Smooth muscle cell (in vitro differentiated cells): Measurements from ENCODE around the gene CCZ1B. TPM values are rescaled to one million over a fixed set of nuclear protein-coding genes. Genes with fewer than 3 reads are reported as not detected.
A peak's percentile ranks its signal among the peaks of the same experiment; 100 is the strongest.
"Not testable (repeated sequence)": the region's sequence is repeated elsewhere in the genome, so short reads cannot be mapped to it uniquely, and the experiment has no call there.

ENCODE experiments used
- DNase-seq: peaks from one replicate; lab custom pipeline; 2025; ENCODE audit not compliant: unreplicated experiment; lab: John Stamatoyannopoulos, UW
- H2AFZ ChIP-seq: fragments of 200-600 bp; sonication (generic); 2 replicates; pipeline ENCODE4 v1.6.0; 2016; ENCODE audit warnings: antibody characterized with exemption, low read depth, mild to moderate bottlenecking
- H3F3A ChIP-seq: fragments of 200-600 bp; sonication (generic); 2 replicates; pipeline ENCODE4 v1.6.0; 2017; ENCODE audit warnings: antibody characterized with exemption, low read depth
- H3K27ac ChIP-seq: fragments of 200-600 bp; sonication (generic); 2 replicates; pipeline ENCODE4 v1.5.1; 2016; ENCODE audit warnings: low read depth, mild to moderate bottlenecking
- H3K27me3 ChIP-seq: fragments of 200-600 bp; sonication (generic); 2 replicates; pipeline ENCODE4 v1.6.1; 2016; ENCODE audit warnings: low read depth, mild to moderate bottlenecking
- H3K36me3 ChIP-seq: fragments of 200-600 bp; sonication (generic); 2 replicates; pipeline ENCODE4 v1.5.1; 2016; ENCODE audit warnings: low read depth
- H3K4me1 ChIP-seq: fragments of 200-600 bp; sonication (generic); 2 replicates; pipeline ENCODE4 v1.5.1; 2016; ENCODE audit warnings: low read depth
- H3K4me2 ChIP-seq: fragments of 200-600 bp; sonication (generic); 2 replicates; pipeline ENCODE4 v1.6.0; 2016; ENCODE audit warnings: mild to moderate bottlenecking
- H3K4me3 ChIP-seq: fragments of 200-600 bp; sonication (generic); 2 replicates; pipeline ENCODE4 v1.5.1; 2016; ENCODE audit warnings: mild to moderate bottlenecking
- H3K79me2 ChIP-seq: fragments of 200-600 bp; sonication (generic); 2 replicates; pipeline ENCODE4 v1.6.0; 2016; ENCODE audit warnings: low read depth, mild to moderate bottlenecking
- H3K9ac ChIP-seq: fragments of 200-600 bp; sonication (generic); 2 replicates; pipeline ENCODE4 v1.6.0; 2016; ENCODE audit warnings: low read depth
- H3K9me3 ChIP-seq: fragments of 200-600 bp; sonication (generic); replicated peaks from 2 replicates; pipeline ENCODE4 v1.5.1; 2016; ENCODE audit warnings: low read depth
- H4K20me1 ChIP-seq: fragments of 200-600 bp; sonication (generic); 2 replicates; pipeline ENCODE4 v1.6.0; 2016; ENCODE audit warnings: low read depth
- WGBS: methylation state at CpG from one replicate; pipeline ENCODE4 v1.1.7; 2016; ENCODE audit warnings: low lambda C conversion rate; 5-methylcytosine and 5-hydroxymethylcytosine counted together
- polyA plus RNA-seq: library from polyadenylated mRNA; unstranded; fragments of >200 nt; fragmentation: Nextera tagmentation; extraction: Ambion mirVana; gene quantifications from 2 replicates; pipeline ENCODE4 v1.2.1, GENCODE V29; 2016
- total RNA-seq: library from RNA; depleted of rRNA; stranded (reverse); fragments of >200 nt; gene quantifications from 2 replicates; pipeline ENCODE4 v1.2.3, GENCODE V29; 2014

Gene CCZ1B
- total RNA-seq: 32.0 TPM in 2 replicates
- polyA plus RNA-seq: 28.0 and 36.9 TPM in 2 replicates

DNA sequence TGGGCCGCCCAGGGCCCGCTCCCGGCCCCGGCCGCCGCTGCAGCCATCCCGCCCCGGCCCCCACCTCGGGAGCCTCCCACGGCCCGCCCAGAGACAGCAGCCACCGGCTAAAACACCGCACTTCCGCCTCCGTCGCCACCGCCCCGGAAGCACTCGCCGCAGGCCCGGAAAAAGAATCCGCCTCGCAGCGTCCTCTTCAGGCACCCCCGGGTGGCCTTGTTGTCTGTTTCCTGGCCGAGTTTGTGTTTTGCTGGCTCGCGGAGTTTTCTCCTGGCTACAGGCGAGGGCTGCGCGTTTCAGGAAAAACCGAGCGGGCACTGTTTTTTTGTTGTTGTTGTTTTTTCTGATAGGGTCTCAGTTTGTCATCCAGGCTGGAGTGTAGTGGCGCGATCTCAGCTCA lies at the start of gene CCZ1B:
Gene CCZ1B, minus strand, starts transcription at position 125 of the 400 bp plus-strand sequence. Its CDS starts 78 bp downstream, at position 47.
- H3K36me3 ChIP-seq: not testable (repeated sequence)

DNA sequence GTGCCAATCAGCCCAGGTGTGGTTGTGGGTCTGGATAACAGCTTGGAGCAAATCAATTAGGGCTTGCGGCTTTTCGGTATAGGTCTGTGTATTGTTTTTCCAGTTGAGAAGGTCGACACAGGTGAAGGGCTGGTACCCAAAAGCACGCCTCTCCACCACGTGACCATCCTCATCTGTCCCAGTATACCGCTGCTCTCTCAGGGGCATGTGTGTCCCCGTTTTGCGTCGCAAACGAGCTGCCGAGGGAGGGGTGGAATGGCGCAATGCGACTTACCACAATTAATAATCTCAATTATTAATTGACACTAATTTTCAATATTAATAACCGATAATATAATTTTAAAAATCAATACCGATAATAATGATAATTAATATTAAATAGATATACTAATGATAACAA lies 48.9 kb upstream of the CCZ1B start:
- H3F3A ChIP-seq, H3K9me3 ChIP-seq, H3K27ac ChIP-seq, H3K4me2 ChIP-seq, H3K27me3 ChIP-seq, H2AFZ ChIP-seq, H3K79me2 ChIP-seq, DNase-seq, H3K4me1 ChIP-seq, H3K36me3 ChIP-seq, H3K9ac ChIP-seq, H3K4me3 ChIP-seq, H4K20me1 ChIP-seq: not testable (repeated sequence)
- WGBS: 96% methylated on average over 15 of the region's 15 CpGs

More for the DNA sequence above, at the start of gene CCZ1B:
- peak within 1 kb of the TSS; percentile 78 for H3K9ac ChIP-seq
- 8% methylated on average over 24 of the region's 35 CpGs for WGBS
- peak within 1 kb of the TSS; percentile 91 for H3K4me2 ChIP-seq
- H3K4me1 ChIP-seq, H3F3A ChIP-seq, H3K27me3 ChIP-seq, H3K79me2 ChIP-seq, H3K9me3 ChIP-seq, H4K20me1 ChIP-seq: not testable (repeated sequence)
- H3K4me3 ChIP-seq: peak within 1 kb of the TSS; percentile 88
- peak within 1 kb of the TSS; percentile 99 for H2AFZ ChIP-seq
- peak within 1 kb of the TSS; percentile 63 for H3K27ac ChIP-seq
- peak; percentile 5 for DNase-seq

DNA sequence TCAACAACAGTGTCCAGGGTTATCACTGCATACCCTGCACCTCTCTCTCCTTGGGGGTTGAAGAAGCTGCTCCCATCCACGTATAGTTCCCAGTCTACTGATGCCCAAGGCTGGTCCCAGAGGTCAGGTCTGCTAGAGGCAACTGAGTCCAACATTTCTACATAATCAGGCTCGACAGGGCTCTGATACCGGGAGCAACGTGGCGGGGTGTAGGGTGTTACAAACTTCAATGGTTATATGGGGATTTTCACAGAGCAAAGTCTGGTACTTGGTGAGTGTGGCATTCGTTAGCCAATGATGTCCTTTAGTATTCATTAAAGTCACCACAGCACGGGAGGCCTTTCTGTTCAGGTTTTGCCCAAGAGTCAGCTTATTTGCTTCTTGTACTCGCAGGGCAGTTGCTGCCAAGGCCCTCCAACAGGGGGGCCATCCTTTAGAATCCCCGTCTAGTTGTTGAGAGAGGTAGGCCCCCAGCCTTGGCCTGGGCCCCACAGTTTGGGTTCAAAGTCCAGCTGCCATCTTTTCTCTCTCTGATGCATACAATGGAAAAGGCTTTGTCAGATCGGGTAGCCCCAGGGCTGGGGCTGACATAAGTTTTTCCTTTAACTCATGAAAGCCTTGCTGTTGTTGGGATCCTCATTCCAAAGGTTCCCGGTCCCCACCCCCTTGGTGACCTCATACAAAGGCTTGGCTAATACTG lies 46.3 kb upstream of the CCZ1B start:
- H2AFZ ChIP-seq, H3K9ac ChIP-seq, H3K79me2 ChIP-seq, H3K4me2 ChIP-seq, H3F3A ChIP-seq, DNase-seq, H3K9me3 ChIP-seq, H4K20me1 ChIP-seq, H3K4me3 ChIP-seq, H3K27ac ChIP-seq, H3K4me1 ChIP-seq, H3K27me3 ChIP-seq, H3K36me3 ChIP-seq: not testable (repeated sequence)
- WGBS: 88% methylated on average over 11 of the region's 11 CpGs

DNA sequence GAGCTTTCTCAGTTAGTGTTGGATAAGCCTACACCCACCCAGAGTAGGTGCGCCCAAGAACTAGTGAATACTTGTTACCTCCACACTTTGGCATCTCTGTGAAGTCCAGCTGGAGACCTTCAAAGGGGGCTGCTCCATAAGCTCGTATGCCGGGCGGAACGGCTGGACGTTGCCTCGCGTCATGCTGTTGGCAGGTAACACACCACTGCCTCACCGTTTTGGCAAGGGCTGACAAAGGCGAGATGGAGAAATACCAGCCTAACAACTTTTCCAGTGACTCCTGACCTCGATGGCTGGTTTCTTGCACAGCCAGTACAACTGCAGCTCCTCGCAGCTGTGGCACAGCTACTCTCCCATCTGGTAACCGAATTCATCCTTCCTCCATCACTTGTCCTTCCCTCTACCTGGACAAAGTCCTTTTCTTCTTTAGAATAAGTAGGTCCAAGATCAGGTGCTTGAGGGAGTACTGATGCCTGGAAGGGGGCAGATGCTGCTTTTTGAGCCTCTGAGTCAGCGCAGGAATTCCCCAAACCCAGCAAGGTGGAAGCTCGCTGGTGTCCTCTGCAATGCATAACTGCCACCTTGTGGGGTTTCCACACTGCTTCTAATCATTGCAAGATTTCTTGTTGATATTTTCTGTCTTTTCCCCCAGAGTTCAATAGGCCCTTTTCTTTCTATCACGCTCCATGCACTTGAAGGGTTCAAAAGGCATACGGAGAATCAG lies 45.5 kb upstream of the CCZ1B start:
- H4K20me1 ChIP-seq, H3K27me3 ChIP-seq, H3F3A ChIP-seq, H3K79me2 ChIP-seq, H3K4me3 ChIP-seq, H3K4me1 ChIP-seq, H3K27ac ChIP-seq, H3K9ac ChIP-seq, H3K4me2 ChIP-seq, H3K9me3 ChIP-seq, H3K36me3 ChIP-seq, H2AFZ ChIP-seq, DNase-seq: not testable (repeated sequence)
- 74% methylated on average over 17 of the region's 17 CpGs for WGBS

DNA sequence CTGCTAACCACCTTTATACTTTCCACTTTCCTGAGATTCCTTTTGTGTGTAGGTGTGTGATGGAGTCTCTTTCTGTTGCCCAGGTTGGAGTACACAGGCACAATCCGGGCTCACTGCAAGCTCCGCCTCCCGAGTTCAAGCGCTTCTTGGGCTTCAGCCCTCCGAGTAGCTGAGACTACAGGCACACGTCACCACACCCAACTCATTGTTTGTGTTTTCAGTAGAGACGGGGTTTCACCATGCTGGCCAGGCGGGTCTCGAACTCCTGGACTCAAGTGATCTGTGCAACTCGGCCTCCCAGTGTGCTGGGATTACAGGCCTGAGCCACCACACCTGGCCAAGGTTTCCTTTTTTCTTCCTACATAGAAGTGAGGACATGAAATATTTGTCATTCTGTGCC lies 38.7 kb upstream of the CCZ1B start:
- H3K27ac ChIP-seq, H3K9ac ChIP-seq, H3K4me3 ChIP-seq, H4K20me1 ChIP-seq, H2AFZ ChIP-seq, H3K4me2 ChIP-seq, H3K27me3 ChIP-seq, H3K4me1 ChIP-seq, H3K36me3 ChIP-seq, H3F3A ChIP-seq, DNase-seq, H3K9me3 ChIP-seq, H3K79me2 ChIP-seq: not testable (repeated sequence)
- 80% methylated on average over 10 of the region's 10 CpGs for WGBS

DNA sequence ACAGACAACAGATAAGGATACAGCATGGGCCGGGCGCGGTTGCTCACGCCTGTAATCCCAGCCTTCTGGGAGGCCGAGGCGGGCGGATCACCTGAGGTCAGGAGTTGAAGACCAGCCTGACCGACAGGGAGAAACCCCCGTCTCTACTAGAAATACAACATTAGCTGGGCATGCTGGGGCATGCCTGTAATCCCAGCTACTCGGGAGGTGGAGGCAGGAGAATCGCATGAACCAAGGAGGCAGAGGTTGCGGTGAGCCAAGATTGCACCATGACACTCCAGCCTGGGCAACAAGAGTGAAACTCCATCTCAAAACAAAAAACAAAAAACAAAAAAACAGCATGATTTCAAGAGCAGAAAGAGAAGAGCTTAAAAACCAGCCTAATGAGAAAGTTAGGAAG lies 38.1 kb upstream of the CCZ1B start:
- DNase-seq, H3K79me2 ChIP-seq, H2AFZ ChIP-seq, H3K27me3 ChIP-seq, H3K4me2 ChIP-seq, H4K20me1 ChIP-seq, H3K4me1 ChIP-seq, H3K9ac ChIP-seq, H3K27ac ChIP-seq, H3K36me3 ChIP-seq, H3K9me3 ChIP-seq, H3F3A ChIP-seq, H3K4me3 ChIP-seq: not testable (repeated sequence)
- 82% methylated on average over 12 of the region's 12 CpGs for WGBS

DNA sequence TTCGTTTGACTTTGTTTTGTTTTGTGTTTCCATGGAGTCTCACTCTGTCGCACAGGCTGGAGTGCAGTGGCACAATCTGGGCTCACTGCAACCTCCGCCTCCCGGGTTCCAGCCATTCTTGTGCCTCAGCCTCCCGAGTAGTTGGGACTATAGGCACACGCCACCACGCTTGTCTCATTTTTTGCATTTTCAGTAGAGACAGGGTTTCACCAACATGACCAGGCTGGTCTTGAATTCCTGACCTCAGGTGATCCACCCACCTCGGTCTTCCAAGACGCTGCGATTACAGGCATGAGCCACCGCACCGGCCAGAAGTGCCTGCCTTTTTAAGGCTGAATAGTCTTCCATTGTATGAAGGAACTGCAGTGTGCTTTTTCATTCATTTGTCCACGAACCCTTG lies 36.8 kb upstream of the CCZ1B start:
- not testable (repeated sequence) for DNase-seq, H3K79me2 ChIP-seq, H3K9me3 ChIP-seq, H2AFZ ChIP-seq, H3K9ac ChIP-seq, H3K36me3 ChIP-seq, H3K4me2 ChIP-seq, H3K27ac ChIP-seq, H3K4me3 ChIP-seq, H3K4me1 ChIP-seq, H3K27me3 ChIP-seq, H4K20me1 ChIP-seq, H3F3A ChIP-seq
- 91% methylated on average over 13 of the region's 13 CpGs for WGBS
